Epithelial cell of esophagus (primary cell): ENCODE measurements around the gene RXRA.
A peak's percentile ranks its signal among the peaks of the same experiment; 100 is the strongest.

ENCODE experiments used
- DNase-seq: peaks from one replicate; pipeline ENCODE4 v3.0.0; 2010; ENCODE audit warnings: low read depth
- H3K4me3 ChIP-seq: 2 replicates; pipeline ENCODE4 v1.5.1; 2011; ENCODE audit warnings: mild to moderate bottlenecking, low read length, control low read depth
- CTCF ChIP-seq: IDR thresholded peaks from 2 replicates; pipeline ENCODE4 v1.5.1; 2011; ENCODE audit warnings: low read depth, mild to moderate bottlenecking, low read length, control low read depth, inconsistent platforms; ENCODE audit not compliant: insufficient read depth; ENCODE audit errors: missing control alignments

RXRA gene

GRCh38 chr9:134444038-134444315, 117.7 kb downstream of the RXRA start:
- H3K4me3 ChIP-seq: no peak overlapping the region
- no peak for TF ChIP-seq CTCF
- DNase-seq: no peak

GRCh38 chr9:134445000-134445399, 118.7 kb downstream of the RXRA start:
- TF ChIP-seq CTCF: no peak
- no peak overlapping the region for H3K4me3 ChIP-seq
- DNase-seq: no peak

- peak; percentile 82 for DNase-seq
- peak; percentile 82 for TF ChIP-seq CTCF
- H3K4me3 ChIP-seq: no peak overlapping the region
Observed at GRCh38 chr9:134449180-134449916, 123.1 kb downstream of the RXRA start.

- no peak for DNase-seq
- TF ChIP-seq CTCF: no peak
- H3K4me3 ChIP-seq: no peak overlapping the region
Observed at GRCh38 chr9:134451700-134452458, 125.6 kb downstream of the RXRA start.

GRCh38 chr9:134452728-134453127, 126.5 kb downstream of the RXRA start:
- no peak overlapping the region for H3K4me3 ChIP-seq
- no peak for DNase-seq
- TF ChIP-seq CTCF: no peak

- H3K4me3 ChIP-seq: no peak overlapping the region
- TF ChIP-seq CTCF: no peak
- no peak for DNase-seq
Observed at GRCh38 chr9:134453776-134454475, 127.7 kb downstream of the RXRA start.
